Measurements from ENCODE around the gene TAF3. TPM values are rescaled to one million over a fixed set of nuclear protein-coding genes. Genes with fewer than 3 reads are reported as not detected.

TAF3 gene
- polyA plus RNA-seq, 3 donors: 1.6 to 3.9 (median 3.4) TPM

GRCh38 chr10:8017277-8017676, 199.0 kb downstream of the TAF3 start:
- Histone ChIP-seq H3K27ac (ENCODE audit: low read depth in 1 of 2, low read length in 2 of 2) (no peak overlapping the region), H3K9ac (ENCODE audit: insufficient read depth, low read length, poor library complexity, severe bottlenecking) (no peak overlapping the region), H3K27me3 (ENCODE audit: control insufficient read depth in 2 of 2, insufficient read depth in 2 of 2, low read length in 2 of 2) (no peaks in the 10 kb centered on the region), H3K4me2 (replicated peaks; ENCODE audit: extremely low read depth, low read length, poor library complexity, severe bottlenecking) (no peak overlapping the region), H3K4me1 (ENCODE audit: control insufficient read depth in 1 of 2, insufficient read depth in 2 of 2, low read length in 2 of 2) (no peaks in the 10 kb centered on the region), H3K36me3 (replicated peaks in 1 of 2; ENCODE audit: control insufficient read depth in 1 of 2, insufficient read depth in 2 of 2, low read length in 2 of 2) (peaks cover 21 to 36% of the 10 kb centered on the region in 2 donors), H3K4me3 (replicated peaks in 1 of 3; ENCODE audit: low read depth in 2 of 3, low read length in 3 of 3) (no peak overlapping the region), H4K20me1 (ENCODE audit: insufficient read depth, low read length) (no peaks in the 10 kb centered on the region), H3K79me2 (ENCODE audit: insufficient read depth, low read length) (no peaks in the 10 kb centered on the region), H2AFZ (ENCODE audit: insufficient read depth, low read depth, low read length, poor library complexity, severe bottlenecking) (no peak overlapping the region), H3K9me3 (replicated peaks in 1 of 2; ENCODE audit: control insufficient read depth in 1 of 2, insufficient read depth in 1 of 2, low read length in 2 of 2) (no peaks in the 10 kb centered on the region)
- peaks cover 28 to 32% of the 10 kb centered on the region in 2 donors for H3K36me3 Mint-ChIP-seq
- H3K4me1 Mint-ChIP-seq: no peaks in the 10 kb centered on the region
- intact Hi-C loops (cut with micrococcal nuclease): no loop called here
- H3K27ac Mint-ChIP-seq: no peak overlapping the region
- TF ChIP-seq, protein P1, sequence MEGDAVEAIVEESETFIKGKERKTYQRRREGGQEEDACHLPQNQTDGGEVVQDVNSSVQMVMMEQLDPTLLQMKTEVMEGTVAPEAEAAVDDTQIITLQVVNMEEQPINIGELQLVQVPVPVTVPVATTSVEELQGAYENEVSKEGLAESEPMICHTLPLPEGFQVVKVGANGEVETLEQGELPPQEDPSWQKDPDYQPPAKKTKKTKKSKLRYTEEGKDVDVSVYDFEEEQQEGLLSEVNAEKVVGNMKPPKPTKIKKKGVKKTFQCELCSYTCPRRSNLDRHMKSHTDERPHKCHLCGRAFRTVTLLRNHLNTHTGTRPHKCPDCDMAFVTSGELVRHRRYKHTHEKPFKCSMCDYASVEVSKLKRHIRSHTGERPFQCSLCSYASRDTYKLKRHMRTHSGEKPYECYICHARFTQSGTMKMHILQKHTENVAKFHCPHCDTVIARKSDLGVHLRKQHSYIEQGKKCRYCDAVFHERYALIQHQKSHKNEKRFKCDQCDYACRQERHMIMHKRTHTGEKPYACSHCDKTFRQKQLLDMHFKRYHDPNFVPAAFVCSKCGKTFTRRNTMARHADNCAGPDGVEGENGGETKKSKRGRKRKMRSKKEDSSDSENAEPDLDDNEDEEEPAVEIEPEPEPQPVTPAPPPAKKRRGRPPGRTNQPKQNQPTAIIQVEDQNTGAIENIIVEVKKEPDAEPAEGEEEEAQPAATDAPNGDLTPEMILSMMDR (IDR thresholded peaks at IDR 0.05): no peak
- no peaks in the 10 kb centered on the region for H3K9me3 Mint-ChIP-seq
- 61% methylated on average over 3 of the region's 6 CpGs for WGBS (ENCODE audit: insufficient coverage)
- no peak overlapping the region for H3K4me3 Mint-ChIP-seq
- peaks cover 0 to 9% (median 3%) of the 10 kb centered on the region in 3 donors for H3K27me3 Mint-ChIP-seq (ENCODE audit: low read depth in 3 of 3)
- DNase-seq: no peak

DNA sequence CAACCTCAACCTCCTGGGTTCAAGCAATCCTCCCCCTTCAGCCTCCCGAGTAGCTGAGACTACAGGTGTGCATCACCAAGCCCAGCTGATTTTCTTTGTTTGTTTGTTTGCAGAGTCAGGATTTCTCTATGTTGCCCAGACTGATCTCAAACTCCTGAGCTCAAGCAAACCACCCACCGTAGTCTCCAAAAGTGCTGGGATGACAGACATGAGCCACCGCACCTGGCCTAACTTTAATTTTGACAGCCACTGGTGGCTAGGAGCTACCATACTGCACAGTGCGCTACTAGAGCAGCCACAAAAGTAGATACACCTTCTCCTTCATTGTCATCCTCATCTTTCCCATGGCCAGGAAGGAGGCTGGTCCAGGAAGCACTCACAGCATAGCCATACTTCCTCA, 205.0 kb downstream of the TAF3 start:
- 88% methylated on average over 3 of the region's 4 CpGs for WGBS (ENCODE audit: insufficient coverage)
- Histone ChIP-seq H3K79me2 (ENCODE audit: insufficient read depth, low read length) (no peaks in the 10 kb centered on the region), H3K9me3 (replicated peaks in 1 of 2; ENCODE audit: control insufficient read depth in 1 of 2, insufficient read depth in 1 of 2, low read length in 2 of 2) (no peaks in the 10 kb centered on the region), H4K20me1 (ENCODE audit: insufficient read depth, low read length) (no peaks in the 10 kb centered on the region), H3K4me2 (replicated peaks; ENCODE audit: extremely low read depth, low read length, poor library complexity, severe bottlenecking) (no peak overlapping the region), H3K27me3 (ENCODE audit: control insufficient read depth in 2 of 2, insufficient read depth in 2 of 2, low read length in 2 of 2) (peaks cover 5 to 21% of the 10 kb centered on the region in 2 donors), H3K27ac (ENCODE audit: low read depth in 1 of 2, low read length in 2 of 2) (no peak overlapping the region), H2AFZ (ENCODE audit: insufficient read depth, low read depth, low read length, poor library complexity, severe bottlenecking) (no peak overlapping the region), H3K4me1 (ENCODE audit: control insufficient read depth in 1 of 2, insufficient read depth in 2 of 2, low read length in 2 of 2) (no peaks in the 10 kb centered on the region), H3K4me3 (replicated peaks in 1 of 3; ENCODE audit: low read depth in 2 of 3, low read length in 3 of 3) (no peak overlapping the region), H3K9ac (ENCODE audit: insufficient read depth, low read length, poor library complexity, severe bottlenecking) (no peak overlapping the region), H3K36me3 (replicated peaks in 1 of 2; ENCODE audit: control insufficient read depth in 1 of 2, insufficient read depth in 2 of 2, low read length in 2 of 2) (no peaks in the 10 kb centered on the region)
- TF ChIP-seq, protein P1 (IDR thresholded peaks at IDR 0.05): no peak
- Mint-ChIP-seq H3K27ac (no peak overlapping the region), H3K27me3 (ENCODE audit: low read depth in 3 of 3) (peaks cover 24 to 38% (median 34%) of the 10 kb centered on the region in 3 donors), H3K4me1 (peaks cover 5% of the 10 kb centered on the region), H3K36me3 (no peaks in the 10 kb centered on the region), H3K9me3 (peaks cover 0 to 6% (median 0%) of the 10 kb centered on the region in 7 donors), H3K4me3 (no peak overlapping the region)
- no peak for DNase-seq
- intact Hi-C loops (cut with micrococcal nuclease): no loop called here
